Measurements from ENCODE around the gene MVB12B.

The MVB12B gene

GRCh38 chr9:126456441-126457174 is 130.0 kb downstream of the MVB12B start:
- H3K4me2 ChIP-seq (ENCODE audit: low read depth, low read length, poor library complexity, severe bottlenecking): no peak overlapping the region
- H3K27ac ChIP-seq (ENCODE audit: low read depth, low read length): no peak overlapping the region
- no peaks in the 10 kb centered on the region for H4K20me1 ChIP-seq (ENCODE audit: low read depth, low read length)
- no peaks in the 10 kb centered on the region for H3K27me3 ChIP-seq (ENCODE audit: low read length)
- no peaks in the 10 kb centered on the region for H3K9me2 ChIP-seq (replicated peaks; ENCODE audit: insufficient read depth, low read length)
- no peak overlapping the region for H3K9ac ChIP-seq (ENCODE audit: low read length)
- H3K36me3 ChIP-seq (ENCODE audit: low read length): no peaks in the 10 kb centered on the region
- no peaks in the 10 kb centered on the region for H3K79me2 ChIP-seq (ENCODE audit: insufficient read depth, low read length)
- no peak overlapping the region for H2AFZ ChIP-seq (ENCODE audit: low read depth, low read length, severe bottlenecking)
- H3F3A ChIP-seq (ENCODE audit: insufficient read depth): no peaks in the 10 kb centered on the region
- H3K4me3 ChIP-seq (ENCODE audit: insufficient read depth, low read length, poor library complexity, severe bottlenecking): no peak overlapping the region
- no peaks in the 10 kb centered on the region for H3K9me3 ChIP-seq (ENCODE audit: insufficient read depth, low read length)
- TF ChIP-seq, protein P1, sequence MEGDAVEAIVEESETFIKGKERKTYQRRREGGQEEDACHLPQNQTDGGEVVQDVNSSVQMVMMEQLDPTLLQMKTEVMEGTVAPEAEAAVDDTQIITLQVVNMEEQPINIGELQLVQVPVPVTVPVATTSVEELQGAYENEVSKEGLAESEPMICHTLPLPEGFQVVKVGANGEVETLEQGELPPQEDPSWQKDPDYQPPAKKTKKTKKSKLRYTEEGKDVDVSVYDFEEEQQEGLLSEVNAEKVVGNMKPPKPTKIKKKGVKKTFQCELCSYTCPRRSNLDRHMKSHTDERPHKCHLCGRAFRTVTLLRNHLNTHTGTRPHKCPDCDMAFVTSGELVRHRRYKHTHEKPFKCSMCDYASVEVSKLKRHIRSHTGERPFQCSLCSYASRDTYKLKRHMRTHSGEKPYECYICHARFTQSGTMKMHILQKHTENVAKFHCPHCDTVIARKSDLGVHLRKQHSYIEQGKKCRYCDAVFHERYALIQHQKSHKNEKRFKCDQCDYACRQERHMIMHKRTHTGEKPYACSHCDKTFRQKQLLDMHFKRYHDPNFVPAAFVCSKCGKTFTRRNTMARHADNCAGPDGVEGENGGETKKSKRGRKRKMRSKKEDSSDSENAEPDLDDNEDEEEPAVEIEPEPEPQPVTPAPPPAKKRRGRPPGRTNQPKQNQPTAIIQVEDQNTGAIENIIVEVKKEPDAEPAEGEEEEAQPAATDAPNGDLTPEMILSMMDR (IDR thresholded peaks at IDR 0.05; ENCODE audit: insufficient read depth, low read length, poor library complexity, severe bottlenecking): no peak
- no peak for TF ChIP-seq EZH2phosphoT487 (conservative IDR thresholded peaks at IDR 0.05; ENCODE audit: low read length)

DNA sequence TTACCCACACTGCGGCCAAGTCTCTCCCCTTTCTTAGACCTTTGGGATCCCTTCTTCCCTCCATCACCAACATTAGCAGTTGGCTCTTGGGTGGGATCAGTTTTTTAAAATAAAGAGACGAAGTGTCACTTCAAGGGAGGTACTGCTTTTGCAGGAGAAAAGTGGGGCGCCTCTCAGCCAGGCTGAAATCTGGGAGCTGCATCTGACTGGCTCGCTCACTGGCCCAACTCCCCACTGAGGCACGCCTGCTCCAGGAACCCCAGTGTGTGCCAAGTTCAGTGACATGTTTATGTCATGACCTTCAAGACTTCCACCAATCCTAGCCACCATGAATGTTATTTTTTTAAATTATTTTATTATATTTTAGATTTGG is 130.5 kb downstream of the MVB12B start:
- H3K9me3 ChIP-seq (ENCODE audit: insufficient read depth, low read length): no peaks in the 10 kb centered on the region
- no peaks in the 10 kb centered on the region for H4K20me1 ChIP-seq (ENCODE audit: low read depth, low read length)
- no peaks in the 10 kb centered on the region for H3F3A ChIP-seq (ENCODE audit: insufficient read depth)
- no peaks in the 10 kb centered on the region for H3K36me3 ChIP-seq (ENCODE audit: low read length)
- no peak overlapping the region for H3K27ac ChIP-seq (ENCODE audit: low read depth, low read length)
- no peaks in the 10 kb centered on the region for H3K79me2 ChIP-seq (ENCODE audit: insufficient read depth, low read length)
- no peaks in the 10 kb centered on the region for H3K27me3 ChIP-seq (ENCODE audit: low read length)
- TF ChIP-seq, protein P1 (IDR thresholded peaks at IDR 0.05; ENCODE audit: insufficient read depth, low read length, poor library complexity, severe bottlenecking): no peak
- no peak for TF ChIP-seq EZH2phosphoT487 (conservative IDR thresholded peaks at IDR 0.05; ENCODE audit: low read length)
- H2AFZ ChIP-seq (ENCODE audit: low read depth, low read length, severe bottlenecking): no peak overlapping the region
- no peak overlapping the region for H3K4me3 ChIP-seq (ENCODE audit: insufficient read depth, low read length, poor library complexity, severe bottlenecking)
- H3K9me2 ChIP-seq (replicated peaks; ENCODE audit: insufficient read depth, low read length): no peaks in the 10 kb centered on the region
- no peak overlapping the region for H3K9ac ChIP-seq (ENCODE audit: low read length)
- H3K4me2 ChIP-seq (ENCODE audit: low read depth, low read length, poor library complexity, severe bottlenecking): no peak overlapping the region

GRCh38 chr9:126457890-126458289 is 131.3 kb downstream of the MVB12B start:
- H3K27me3 ChIP-seq (ENCODE audit: low read length): no peaks in the 10 kb centered on the region
- H3K9me3 ChIP-seq (ENCODE audit: insufficient read depth, low read length): no peaks in the 10 kb centered on the region
- H3F3A ChIP-seq (ENCODE audit: insufficient read depth): no peaks in the 10 kb centered on the region
- no peaks in the 10 kb centered on the region for H4K20me1 ChIP-seq (ENCODE audit: low read depth, low read length)
- no peak for TF ChIP-seq EZH2phosphoT487 (conservative IDR thresholded peaks at IDR 0.05; ENCODE audit: low read length)
- TF ChIP-seq, protein P1 (IDR thresholded peaks at IDR 0.05; ENCODE audit: insufficient read depth, low read length, poor library complexity, severe bottlenecking): no peak
- no peaks in the 10 kb centered on the region for H3K36me3 ChIP-seq (ENCODE audit: low read length)
- H3K9ac ChIP-seq (ENCODE audit: low read length): no peak overlapping the region
- no peak overlapping the region for H2AFZ ChIP-seq (ENCODE audit: low read depth, low read length, severe bottlenecking)
- H3K79me2 ChIP-seq (ENCODE audit: insufficient read depth, low read length): no peaks in the 10 kb centered on the region
- H3K9me2 ChIP-seq (replicated peaks; ENCODE audit: insufficient read depth, low read length): no peaks in the 10 kb centered on the region
- H3K4me2 ChIP-seq (ENCODE audit: low read depth, low read length, poor library complexity, severe bottlenecking): no peak overlapping the region
- no peak overlapping the region for H3K4me3 ChIP-seq (ENCODE audit: insufficient read depth, low read length, poor library complexity, severe bottlenecking)
- H3K27ac ChIP-seq (ENCODE audit: low read depth, low read length): no peak overlapping the region

All from SU-DHL-6 (cell line).